Stimulated activated CD4-positive, alpha-beta T cell treated with anti-CD3 and anti-CD28 coated beads, TNF-alpha, amount 100 ng/mL, for 1 hour (primary cell): ENCODE results near the gene ARHGAP8.
"Not testable (repeated sequence)": the region's sequence is repeated elsewhere in the genome, so short reads cannot be mapped to it uniquely, and the experiment has no call there.

Source experiments
- DNase-seq, 3 donors: peaks; one replicate each; pipeline ENCODE4 v3.0.0-alpha.2; 2020; ENCODE audit warnings: low read depth in 3 of 3, low spot score in 1 of 3

Gene ARHGAP8

GRCh38 chr22:44855855-44856254, 103.5 kb downstream of the ARHGAP8 start:
- DNase-seq: no peak

GRCh38 chr22:44858819-44859218, 106.4 kb downstream of the ARHGAP8 start:
- not testable (repeated sequence) for DNase-seq

GRCh38 chr22:44859641-44860040, 107.3 kb downstream of the ARHGAP8 start:
- no peak for DNase-seq

- DNase-seq: no peak
These were observed 107.9 kb downstream of the ARHGAP8 start for GRCh38 chr22:44860311-44860710.

- no peak for DNase-seq
These were observed 108.9 kb downstream of the ARHGAP8 start for GRCh38 chr22:44861245-44861644.

- DNase-seq: no peak
These were observed 109.9 kb downstream of the ARHGAP8 start for GRCh38 chr22:44862281-44862680.

GRCh38 chr22:44862981-44863860, 110.8 kb downstream of the ARHGAP8 start:
- no peak for DNase-seq

- no peak for DNase-seq
These were observed 113.0 kb downstream of the ARHGAP8 start for GRCh38 chr22:44865193-44866057.

GRCh38 chr22:44869196-44869595, 116.8 kb downstream of the ARHGAP8 start:
- no peak for DNase-seq

- no peak for DNase-seq
These were observed 117.6 kb downstream of the ARHGAP8 start for GRCh38 chr22:44870021-44870420.

GRCh38 chr22:44871782-44872181, 119.4 kb downstream of the ARHGAP8 start:
- no peak for DNase-seq

GRCh38 chr22:44876921-44877320, 124.5 kb downstream of the ARHGAP8 start:
- no peak for DNase-seq

- DNase-seq: no peak
These were observed 126.3 kb downstream of the ARHGAP8 start for GRCh38 chr22:44878483-44879300.

- DNase-seq: no peak
These were observed 126.9 kb downstream of the ARHGAP8 start for GRCh38 chr22:44879301-44879680.

- no peak for DNase-seq
These were observed 128.4 kb downstream of the ARHGAP8 start for GRCh38 chr22:44880610-44881290.

GRCh38 chr22:44881624-44882023, 129.2 kb downstream of the ARHGAP8 start:
- no peak for DNase-seq

GRCh38 chr22:44882226-44882905, 130.0 kb downstream of the ARHGAP8 start:
- DNase-seq: no peak

GRCh38 chr22:44883011-44883421, 130.6 kb downstream of the ARHGAP8 start:
- no peak for DNase-seq

- DNase-seq: no peak
These were observed 132.2 kb downstream of the ARHGAP8 start for GRCh38 chr22:44884562-44884961.
